Keratinocyte (primary cell): ENCODE results near the gene IRGC.

Source experiments
- EZH2 ChIP-seq: IDR thresholded peaks from one replicate; pipeline ENCODE4 v1.6.1; 2012; ENCODE audit warnings: inconsistent platforms, mild to moderate bottlenecking, low read length, moderate library complexity
- TF ChIP-seq, protein P1 (sequence below), 3 experiments: IDR thresholded peaks in 1 of 3; conservative IDR thresholded peaks in 1 of 3; optimal IDR thresholded peaks in 1 of 3; 2 replicates in 2 of 3; 3 replicates in 1 of 3; pipeline versions ENCODE3 to v1.5.1; 2011; ENCODE audit warnings: low read length in 3 of 3, mild to moderate bottlenecking in 3 of 3, moderate library complexity in 2 of 3, control low read depth in 1 of 3, inconsistent platforms in 1 of 3; ENCODE audit not compliant: insufficient read depth in 2 of 3; ENCODE audit errors: extremely low read depth in 1 of 3

DNA sequence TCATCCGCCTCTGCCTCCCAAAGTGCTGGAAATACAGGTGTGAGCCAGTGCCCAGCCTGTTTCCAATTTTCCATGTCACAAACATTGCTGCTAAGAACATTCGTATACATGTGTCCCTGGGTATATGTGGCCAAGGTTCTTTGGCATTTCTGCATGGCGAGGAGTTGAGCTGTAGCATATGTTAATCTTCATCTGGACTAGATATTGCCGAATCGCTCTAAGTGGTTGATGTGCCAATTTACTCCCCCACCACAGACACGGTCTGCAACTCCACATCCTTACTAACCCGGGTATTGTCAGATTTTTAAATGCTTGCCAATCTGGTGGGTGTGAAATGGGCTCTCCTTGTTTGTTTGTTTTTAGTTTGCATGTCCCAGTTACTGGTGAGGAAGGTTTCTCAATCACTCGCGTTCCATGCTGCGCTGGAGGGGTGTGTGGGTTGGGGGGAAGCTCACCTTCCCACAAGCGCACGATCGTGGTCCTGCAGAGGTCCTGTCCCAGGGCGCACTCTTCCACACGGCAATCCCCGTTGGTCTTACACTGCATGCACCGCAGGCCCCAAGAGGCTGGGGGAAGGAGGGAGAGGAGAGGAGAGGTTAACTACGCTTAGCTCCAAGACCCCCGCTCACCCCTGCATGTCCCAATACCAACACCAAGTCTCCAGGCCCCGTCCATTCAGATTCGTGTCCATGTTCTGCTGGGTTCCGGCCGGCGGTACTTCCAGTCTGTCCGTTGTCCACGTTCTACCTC, 48.6 kb upstream of the IRGC start:
- TF ChIP-seq, protein P1, sequence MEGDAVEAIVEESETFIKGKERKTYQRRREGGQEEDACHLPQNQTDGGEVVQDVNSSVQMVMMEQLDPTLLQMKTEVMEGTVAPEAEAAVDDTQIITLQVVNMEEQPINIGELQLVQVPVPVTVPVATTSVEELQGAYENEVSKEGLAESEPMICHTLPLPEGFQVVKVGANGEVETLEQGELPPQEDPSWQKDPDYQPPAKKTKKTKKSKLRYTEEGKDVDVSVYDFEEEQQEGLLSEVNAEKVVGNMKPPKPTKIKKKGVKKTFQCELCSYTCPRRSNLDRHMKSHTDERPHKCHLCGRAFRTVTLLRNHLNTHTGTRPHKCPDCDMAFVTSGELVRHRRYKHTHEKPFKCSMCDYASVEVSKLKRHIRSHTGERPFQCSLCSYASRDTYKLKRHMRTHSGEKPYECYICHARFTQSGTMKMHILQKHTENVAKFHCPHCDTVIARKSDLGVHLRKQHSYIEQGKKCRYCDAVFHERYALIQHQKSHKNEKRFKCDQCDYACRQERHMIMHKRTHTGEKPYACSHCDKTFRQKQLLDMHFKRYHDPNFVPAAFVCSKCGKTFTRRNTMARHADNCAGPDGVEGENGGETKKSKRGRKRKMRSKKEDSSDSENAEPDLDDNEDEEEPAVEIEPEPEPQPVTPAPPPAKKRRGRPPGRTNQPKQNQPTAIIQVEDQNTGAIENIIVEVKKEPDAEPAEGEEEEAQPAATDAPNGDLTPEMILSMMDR (optimal IDR thresholded peaks at IDR 0.05 in 1 of 3, IDR thresholded peaks at IDR 0.05 in 1 of 3, conservative IDR thresholded peaks at IDR 0.05 in 1 of 3; ENCODE audit: extremely low read depth in 1 of 3, insufficient read depth in 2 of 3, low read length in 3 of 3) = no peak
- no peak for TF ChIP-seq EZH2
